ENCODE results near the gene RAE1. TPM values are rescaled to one million over a fixed set of nuclear protein-coding genes. Genes with fewer than 3 reads are reported as not detected.

RAE1 gene
- total and polyA plus RNA-seq, 2 donors (not counting 3 experiments of a cell fraction or from before 2014, with no cell fraction given), result 34.1 to 55.8 TPM

DNA sequence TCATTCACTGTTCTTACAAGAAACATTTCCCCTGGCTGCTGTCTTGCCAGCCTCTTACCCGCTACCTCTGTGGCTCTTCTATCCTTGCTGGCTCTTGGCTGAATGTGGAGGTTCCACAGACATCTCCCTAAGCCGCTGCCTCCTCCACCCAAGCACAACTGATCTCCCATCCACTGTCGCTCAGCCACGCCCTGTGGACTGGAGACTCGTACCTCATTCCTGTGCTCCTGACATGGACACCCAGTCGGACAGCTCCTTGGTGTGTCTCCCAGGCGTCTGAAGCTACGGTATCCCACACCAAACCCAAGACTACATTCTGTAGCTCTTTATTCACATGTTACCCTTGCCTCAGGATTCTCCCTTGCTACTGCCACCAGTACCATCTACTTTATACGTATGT, 19.3 kb downstream of the RAE1 start:
- DNase-seq (ENCODE audit: low read depth, low spot score) (no peak), FAIRE-seq (no peak)
- Histone ChIP-seq H3K4me1 (ENCODE audit: control insufficient read depth, extremely low read depth, insufficient read depth, low read length) (no peaks in the 10 kb centered on the region), H3K27ac (ENCODE audit: insufficient read depth, low read depth, low read length) (no peak overlapping the region), H3K9ac (replicated peaks; ENCODE audit: extremely low read depth, insufficient read depth, low read length) (no peak overlapping the region), H3K79me2 (ENCODE audit: control insufficient read depth, insufficient read depth, low read length) (no peaks in the 10 kb centered on the region), H3K36me3 (ENCODE audit: control insufficient read depth in 2 of 2, extremely low read depth in 1 of 2, insufficient read depth in 2 of 2, low read length in 2 of 2) (peaks cover 44 to 63% of the 10 kb centered on the region in 2 experiments), H3K9me3 (replicated peaks; ENCODE audit: control insufficient read depth, insufficient read depth, low read length) (no peaks in the 10 kb centered on the region), H2AFZ (ENCODE audit: low read depth, low read length) (no peak overlapping the region), H3K27me3 (ENCODE audit: control insufficient read depth in 2 of 2, insufficient read depth in 2 of 2, low read length in 2 of 2) (no peaks in the 10 kb centered on the region), H3K4me2 (ENCODE audit: insufficient read depth, low read length) (no peak overlapping the region), H4K20me1 (replicated peaks; ENCODE audit: control insufficient read depth, extremely low read depth, insufficient read depth, low read length) (no peaks in the 10 kb centered on the region), H3K4me3 (replicated peaks in 1 of 3; ENCODE audit: insufficient read depth in 1 of 3, low read depth in 1 of 3, low read length in 3 of 3) (no peak overlapping the region), H3K9me1 (replicated peaks; ENCODE audit: control insufficient read depth, extremely low read depth, insufficient read depth, low read length) (no peaks in the 10 kb centered on the region)
- dilution Hi-C loops (cut with MboI; ENCODE audit: extremely low pct_ligation_motif_present, low sequenced_read_pairs), result no loop called here
- TF ChIP-seq FOS (IDR thresholded peaks at IDR 0.05; ENCODE audit: borderline replicate concordance, insufficient read depth, low read length), result no peak
- no peak for TF ChIP-seq POLR2AphosphoS5 (IDR thresholded peaks at IDR 0.05; ENCODE audit: insufficient read depth, low read depth, low read length)
- CTCF ChIA-PET, result interaction anchor here (0.8 to 1.5 kb wide), 2 partner anchors 10 to 11 kb away, joined by 3 to 6 read pairs; no protein-coding TSS in a partner anchor
- intact Hi-C loops (cut with micrococcal nuclease), result no loop called here
- BruUV-seq (replicated peaks), result no TSS peak
- POLR2A ChIA-PET, result no interaction called here

GRCh38 chr20:57371363-57371762, 20.3 kb downstream of the RAE1 start:
- no peak for TF ChIP-seq JUN (IDR thresholded peaks at IDR 0.05; ENCODE audit: borderline replicate concordance, insufficient read depth, insufficient read length, low read depth)
- TF ChIP-seq FOS (IDR thresholded peaks at IDR 0.05; ENCODE audit: borderline replicate concordance, insufficient read depth, low read length), result no peak
- no peak for TF ChIP-seq GATA2 (IDR thresholded peaks at IDR 0.05; ENCODE audit: insufficient read depth, insufficient read length, low read depth, low read length)
- TF ChIP-seq, protein P1, sequence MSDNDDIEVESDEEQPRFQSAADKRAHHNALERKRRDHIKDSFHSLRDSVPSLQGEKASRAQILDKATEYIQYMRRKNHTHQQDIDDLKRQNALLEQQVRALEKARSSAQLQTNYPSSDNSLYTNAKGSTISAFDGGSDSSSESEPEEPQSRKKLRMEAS (IDR thresholded peaks at IDR 0.05; ENCODE audit: insufficient read depth, insufficient read length), result no peak
- TF ChIP-seq, protein P2, sequence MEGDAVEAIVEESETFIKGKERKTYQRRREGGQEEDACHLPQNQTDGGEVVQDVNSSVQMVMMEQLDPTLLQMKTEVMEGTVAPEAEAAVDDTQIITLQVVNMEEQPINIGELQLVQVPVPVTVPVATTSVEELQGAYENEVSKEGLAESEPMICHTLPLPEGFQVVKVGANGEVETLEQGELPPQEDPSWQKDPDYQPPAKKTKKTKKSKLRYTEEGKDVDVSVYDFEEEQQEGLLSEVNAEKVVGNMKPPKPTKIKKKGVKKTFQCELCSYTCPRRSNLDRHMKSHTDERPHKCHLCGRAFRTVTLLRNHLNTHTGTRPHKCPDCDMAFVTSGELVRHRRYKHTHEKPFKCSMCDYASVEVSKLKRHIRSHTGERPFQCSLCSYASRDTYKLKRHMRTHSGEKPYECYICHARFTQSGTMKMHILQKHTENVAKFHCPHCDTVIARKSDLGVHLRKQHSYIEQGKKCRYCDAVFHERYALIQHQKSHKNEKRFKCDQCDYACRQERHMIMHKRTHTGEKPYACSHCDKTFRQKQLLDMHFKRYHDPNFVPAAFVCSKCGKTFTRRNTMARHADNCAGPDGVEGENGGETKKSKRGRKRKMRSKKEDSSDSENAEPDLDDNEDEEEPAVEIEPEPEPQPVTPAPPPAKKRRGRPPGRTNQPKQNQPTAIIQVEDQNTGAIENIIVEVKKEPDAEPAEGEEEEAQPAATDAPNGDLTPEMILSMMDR (IDR thresholded peaks at IDR 0.05; ENCODE audit: extremely low read depth in 1 of 2, insufficient read depth in 1 of 2, low read depth in 1 of 2, low read length in 2 of 2), result no peak
- TF ChIP-seq EZH2 (IDR thresholded peaks at IDR 0.05; ENCODE audit: borderline replicate concordance, low read depth, low read length, severe bottlenecking), result no peak
- TF ChIP-seq MYC (IDR thresholded peaks at IDR 0.05; ENCODE audit: low read depth, low read length), result no peak
- no peak for TF ChIP-seq POLR2A (IDR thresholded peaks at IDR 0.05; ENCODE audit: low read depth, low read length)
- TF ChIP-seq POLR2AphosphoS5 (IDR thresholded peaks at IDR 0.05; ENCODE audit: insufficient read depth, low read depth, low read length), result no peak
- H3K27me3 ChIP-seq (ENCODE audit: control insufficient read depth in 2 of 2, insufficient read depth in 2 of 2, low read length in 2 of 2), result no peaks in the 10 kb centered on the region
- H3K36me3 ChIP-seq (ENCODE audit: control insufficient read depth in 2 of 2, extremely low read depth in 1 of 2, insufficient read depth in 2 of 2, low read length in 2 of 2), result peaks cover 41 to 60% of the 10 kb centered on the region in 2 experiments
- no peaks in the 10 kb centered on the region for H4K20me1 ChIP-seq (replicated peaks; ENCODE audit: control insufficient read depth, extremely low read depth, insufficient read depth, low read length)
- FAIRE-seq (no peak), DNase-seq (ENCODE audit: low read depth, low spot score) (no peak)
- ChIA-PET POLR2A (no interaction called here), CTCF (no interaction called here)
- intact Hi-C loops (cut with micrococcal nuclease), result no loop called here
- no peak overlapping the region for H3K4me3 ChIP-seq (replicated peaks in 1 of 3; ENCODE audit: insufficient read depth in 1 of 3, low read depth in 1 of 3, low read length in 3 of 3)
- H3K27ac ChIP-seq (ENCODE audit: insufficient read depth, low read depth, low read length), result no peak overlapping the region
- H3K9ac ChIP-seq (replicated peaks; ENCODE audit: extremely low read depth, insufficient read depth, low read length), result no peak overlapping the region
- BruUV-seq (replicated peaks), result no TSS peak
- no peaks in the 10 kb centered on the region for H3K4me1 ChIP-seq (ENCODE audit: control insufficient read depth, extremely low read depth, insufficient read depth, low read length)
- no peak overlapping the region for H2AFZ ChIP-seq (ENCODE audit: low read depth, low read length)
- dilution Hi-C loops (cut with MboI; ENCODE audit: extremely low pct_ligation_motif_present, low sequenced_read_pairs), result no loop called here
- no peaks in the 10 kb centered on the region for H3K9me3 ChIP-seq (replicated peaks; ENCODE audit: control insufficient read depth, insufficient read depth, low read length)
- no peaks in the 10 kb centered on the region for H3K9me1 ChIP-seq (replicated peaks; ENCODE audit: control insufficient read depth, extremely low read depth, insufficient read depth, low read length)
- no peaks in the 10 kb centered on the region for H3K79me2 ChIP-seq (ENCODE audit: control insufficient read depth, insufficient read depth, low read length)
- no peak overlapping the region for H3K4me2 ChIP-seq (ENCODE audit: insufficient read depth, low read length)
